ENCODE data around the gene PHF10. TPM values are rescaled to one million over a fixed set of nuclear protein-coding genes. Genes with fewer than 3 reads are reported as not detected.

Gene PHF10
- total and polyA plus RNA-seq, 2 of the 4 experiments (the other 2 are of a cell fraction): 7.3 to 15.9 TPM

GRCh38 chr6:169719117-169719516 lies 5.2 kb downstream of the PHF10 start:
- in situ Hi-C loops (cut with MboI; ENCODE audit: low sequenced_read_pairs): loop anchor here (10.0 kb wide), 1 partner anchor 816 kb away; no protein-coding TSS in a partner anchor
- CTCF ChIA-PET: interaction anchor here (0.8 to 1.0 kb wide), 2 partner anchors 11 to 33 kb away, joined by 3 read pairs; no protein-coding TSS in a partner anchor

More at GRCh38 chr6:169719117-169719516, 5.2 kb downstream of the PHF10 start:
- dilution Hi-C loops (cut with HindIII; ENCODE audit: low sequenced_read_pairs, unreplicated experiment) (no loop called here), intact Hi-C loops (cut with micrococcal nuclease) (no loop called here)
- Histone ChIP-seq H3K27ac (ENCODE audit: insufficient read depth, low read length) (no peak overlapping the region), H3K56ac (ENCODE audit: extremely low read depth, insufficient read depth, low read length) (no peak overlapping the region), H3K9me1 (ENCODE audit: insufficient read depth, low read length) (no peaks in the 10 kb centered on the region; the same call in 1 of the 2 replicates), H3K79me1 (ENCODE audit: low read depth in 1 of 2, low read length in 2 of 2) (peaks cover 22 to 35% of the 10 kb centered on the region in 2 experiments), H4K20me1 (ENCODE audit: insufficient read depth, low read length) (peaks cover 13% of the 10 kb centered on the region), H2BK15ac (ENCODE audit: low read depth, low read length) (no peak overlapping the region), H3K14ac (replicated peaks; ENCODE audit: low read depth, low read length) (no peak overlapping the region), H4K91ac (ENCODE audit: insufficient read depth, low read depth, low read length) (no peak overlapping the region), H3K9ac (ENCODE audit: low read depth, low read length) (no peak overlapping the region), H3K36me3 (ENCODE audit: control insufficient read depth, insufficient read depth, low read length) (peaks cover 21% of the 10 kb centered on the region), H3K4ac (ENCODE audit: low read depth, low read length) (no peak overlapping the region), H2BK20ac (ENCODE audit: low read depth, low read length) (no peak overlapping the region), H2BK120ac (ENCODE audit: low read depth, low read length) (no peak overlapping the region), H3K4me2 (ENCODE audit: low read depth, low read length) (no peak overlapping the region; the same call in 1 of the 2 replicates), H3K18ac (ENCODE audit: low read depth, low read length) (no peak overlapping the region), H4K5ac (ENCODE audit: low read depth, low read length) (no peak overlapping the region), H3K4me1 (ENCODE audit: control insufficient read depth, insufficient read depth, low read length) (0 out of 2 replicates have a peak, but pooled peaks cover 2% of the 10 kb centered on the region), H3K9me3 (ENCODE audit: control insufficient read depth, insufficient read depth, low read length) (no peaks in the 10 kb centered on the region), H3K23ac (ENCODE audit: low read depth, low read length) (no peak overlapping the region), H3K4me3 (ENCODE audit: insufficient read depth, low read depth, low read length) (no peak overlapping the region), H2AFZ (replicated peaks; ENCODE audit: low read length, poor library complexity) (no peak overlapping the region), H2BK5ac (ENCODE audit: low read depth, low read length, poor library complexity, severe bottlenecking) (no peak overlapping the region), H2AK5ac (ENCODE audit: low read depth, low read length) (no peak overlapping the region), H3K27me3 (ENCODE audit: control insufficient read depth, insufficient read depth, low read length) (no peaks in the 10 kb centered on the region), H2AK9ac (replicated peaks; ENCODE audit: low read depth, low read length, poor library complexity) (no peak overlapping the region), H4K8ac (ENCODE audit: low read depth in 2 of 2, low read length in 2 of 2) (no peak overlapping the region)
- WGBS, 2 experiments (ENCODE audit: extremely low coverage in 2 of 2, insufficient read length in 1 of 2): no CpG with 5 or more reads among the region's 4 CpGs
- ATAC-seq (ENCODE audit: low read depth) (no peak), DNase-seq (peak; percentile 50)
- POLR2A ChIA-PET (ENCODE audit: unreplicated experiment): no interaction called here
- BruUV-seq (replicated peaks): no TSS peak
- no peak for TF ChIP-seq FOS (IDR thresholded peaks at IDR 0.05; ENCODE audit: low read depth, low read length)
- no peak for TF ChIP-seq RAD21 (IDR thresholded peaks at IDR 0.05; ENCODE audit: low read length)
- TF ChIP-seq RFX5 (IDR thresholded peaks at IDR 0.05; ENCODE audit: low read depth, low read length): no peak
- TF ChIP-seq SMC3 (IDR thresholded peaks at IDR 0.05; ENCODE audit: low read depth, low read length): no peak
- TF ChIP-seq NFE2L2 (IDR thresholded peaks at IDR 0.05; ENCODE audit: low read depth, low read length): no peak
- no peak for TF ChIP-seq CTCF (conservative IDR thresholded peaks at IDR 0.05; ENCODE audit: low read depth, low read length)
- no peak for TF ChIP-seq MAZ (IDR thresholded peaks at IDR 0.05; ENCODE audit: borderline replicate concordance, low read depth, low read length)
- no peak for TF ChIP-seq BHLHE40 (IDR thresholded peaks at IDR 0.05; ENCODE audit: low read depth, low read length)
- TF ChIP-seq CHD1 (IDR thresholded peaks at IDR 0.05; ENCODE audit: low read depth, low read length): no peak
- TF ChIP-seq POLR2A (IDR thresholded peaks at IDR 0.05; ENCODE audit: low read depth, low read length): no peak
- no peak for TF ChIP-seq CEBPB (IDR thresholded peaks at IDR 0.05; ENCODE audit: low read depth, low read length)
- TF ChIP-seq MAFK (IDR thresholded peaks at IDR 0.05; ENCODE audit: low read depth, low read length): no peak
- TF ChIP-seq USF2 (IDR thresholded peaks at IDR 0.05; ENCODE audit: low read depth, low read length): no peak

Measured in IMR-90 (cell line).